ENCODE data around the gene RPS6KA5. TPM values are rescaled to one million over a fixed set of nuclear protein-coding genes. Genes with fewer than 3 reads are reported as not detected.

The RPS6KA5 gene
- total and polyA plus RNA-seq, 2 donors from 2014 or later: 0.95 to 9.4 TPM

GRCh38 chr14:90890322-90891020 lies 170.0 kb downstream of the RPS6KA5 start:
- DNase-seq (no peak), FAIRE-seq (no peak)
- intact Hi-C loops (cut with DNase I): no loop called here

GRCh38 chr14:90886297-90886815 lies 174.1 kb downstream of the RPS6KA5 start:
- no peak overlapping the region for H3K27ac ChIP-seq (ENCODE audit: low read depth in 2 of 2, low read length in 2 of 2)
- H3K36me3 ChIP-seq (ENCODE audit: control insufficient read depth in 2 of 3, insufficient read depth in 3 of 3, low read length in 3 of 3): no peaks in the 10 kb centered on the region
- H3K4me1 ChIP-seq (ENCODE audit: control insufficient read depth in 2 of 3, insufficient read depth in 2 of 3, low read depth in 1 of 3, low read length in 3 of 3): no peaks in the 10 kb centered on the region
- no peak for TF ChIP-seq CTCF (IDR thresholded peaks at IDR 0.05; ENCODE audit: borderline replicate concordance, extremely low read depth, insufficient read depth)
- H3K4me3 ChIP-seq (ENCODE audit: low read length in 3 of 3): no peak overlapping the region
- no peaks in the 10 kb centered on the region for H3K9me3 ChIP-seq (ENCODE audit: control insufficient read depth in 2 of 3, insufficient read depth in 1 of 3, low read length in 3 of 3)
- FAIRE-seq (no peak), DNase-seq (peak in 2 of 5 donors; percentile 7 to 26)
- no peak overlapping the region for H3K9ac ChIP-seq (ENCODE audit: low read length in 3 of 3)
- no peaks in the 10 kb centered on the region for H3K27me3 ChIP-seq (ENCODE audit: control insufficient read depth, insufficient read depth, low read length)
- intact Hi-C loops (cut with DNase I): no loop called here

More at GRCh38 chr14:90890322-90891020, 170.0 kb downstream of the RPS6KA5 start:
- Histone ChIP-seq H3K9me3 (ENCODE audit: control insufficient read depth in 2 of 3, insufficient read depth in 1 of 3, low read length in 3 of 3) (no peaks in the 10 kb centered on the region), H3K36me3 (ENCODE audit: control insufficient read depth in 2 of 3, insufficient read depth in 3 of 3, low read length in 3 of 3) (no peaks in the 10 kb centered on the region), H3K27ac (ENCODE audit: low read depth in 2 of 2, low read length in 2 of 2) (no peak overlapping the region), H3K4me1 (ENCODE audit: control insufficient read depth in 2 of 3, insufficient read depth in 2 of 3, low read depth in 1 of 3, low read length in 3 of 3) (no peaks in the 10 kb centered on the region), H3K27me3 (ENCODE audit: control insufficient read depth, insufficient read depth, low read length) (no peaks in the 10 kb centered on the region), H3K9ac (ENCODE audit: low read length in 3 of 3) (no peak overlapping the region), H3K4me3 (ENCODE audit: low read length in 3 of 3) (no peak overlapping the region)
- no peak for TF ChIP-seq CTCF (IDR thresholded peaks at IDR 0.05; ENCODE audit: borderline replicate concordance, extremely low read depth, insufficient read depth)

- Histone ChIP-seq H3K4me1 (ENCODE audit: control insufficient read depth in 2 of 3, insufficient read depth in 2 of 3, low read depth in 1 of 3, low read length in 3 of 3) (no peaks in the 10 kb centered on the region), H3K27ac (ENCODE audit: low read depth in 2 of 2, low read length in 2 of 2) (no peak overlapping the region), H3K27me3 (ENCODE audit: control insufficient read depth, insufficient read depth, low read length) (no peaks in the 10 kb centered on the region), H3K9me3 (ENCODE audit: control insufficient read depth in 2 of 3, insufficient read depth in 1 of 3, low read length in 3 of 3) (no peaks in the 10 kb centered on the region), H3K36me3 (ENCODE audit: control insufficient read depth in 2 of 3, insufficient read depth in 3 of 3, low read length in 3 of 3) (no peaks in the 10 kb centered on the region), H3K9ac (ENCODE audit: low read length in 3 of 3) (no peak overlapping the region), H3K4me3 (ENCODE audit: low read length in 3 of 3) (no peak overlapping the region)
- no peak for DNase-seq
- no peak for FAIRE-seq
- intact Hi-C loops (cut with DNase I): no loop called here
- TF ChIP-seq CTCF (IDR thresholded peaks at IDR 0.05; ENCODE audit: borderline replicate concordance, extremely low read depth, insufficient read depth): no peak
Measured at GRCh38 chr14:90883782-90884181, 176.7 kb downstream of the RPS6KA5 start.
